SH-SY5Y (cell line): ENCODE data around the gene ADARB2.

Experiments
- GATA2 ChIP-seq: IDR thresholded peaks from 2 replicates; pipeline ENCODE4 v1.6.1; 2011; ENCODE audit warnings: mild to moderate bottlenecking, low read depth, low read length
- GATA3 ChIP-seq: IDR thresholded peaks from 2 replicates; pipeline ENCODE4 v1.6.1; 2011; ENCODE audit warnings: low read depth, mild to moderate bottlenecking, low read length, moderate library complexity

ADARB2 gene

GRCh38 chr10:1571587-1572237 is 165.6 kb downstream of the ADARB2 start:
- TF ChIP-seq GATA2 = no peak
- TF ChIP-seq GATA3 = no peak

- TF ChIP-seq GATA2 = no peak
- no peak for TF ChIP-seq GATA3
These were observed 166.8 kb downstream of the ADARB2 start for GRCh38 chr10:1570416-1571051.

GRCh38 chr10:1569208-1569607 is 168.1 kb downstream of the ADARB2 start:
- TF ChIP-seq GATA2 = no peak
- no peak for TF ChIP-seq GATA3

GRCh38 chr10:1567742-1568495 is 169.4 kb downstream of the ADARB2 start:
- TF ChIP-seq GATA2 (no peak), GATA3 (no peak)

GRCh38 chr10:1567152-1567551 is 170.2 kb downstream of the ADARB2 start:
- TF ChIP-seq GATA3 = no peak
- TF ChIP-seq GATA2 = no peak

GRCh38 chr10:1564791-1565190 is 172.5 kb downstream of the ADARB2 start:
- TF ChIP-seq GATA3 (no peak), GATA2 (no peak)

GRCh38 chr10:1563028-1563427 is 174.3 kb downstream of the ADARB2 start:
- TF ChIP-seq GATA3 (no peak), GATA2 (no peak)

- no peak for TF ChIP-seq GATA2
- TF ChIP-seq GATA3 = no peak
These were observed 175.5 kb downstream of the ADARB2 start for GRCh38 chr10:1561731-1562337.

GRCh38 chr10:1560535-1561192 is 176.7 kb downstream of the ADARB2 start:
- no peak for TF ChIP-seq GATA2
- no peak for TF ChIP-seq GATA3

- TF ChIP-seq GATA3 (no peak), GATA2 (no peak)
These were observed 177.6 kb downstream of the ADARB2 start for GRCh38 chr10:1559761-1560160.

- TF ChIP-seq GATA2 = no peak
These were observed 178.0 kb downstream of the ADARB2 start for GRCh38 chr10:1559311-1559710.

GRCh38 chr10:1558906-1559305 is 178.4 kb downstream of the ADARB2 start:
- TF ChIP-seq GATA3 = no peak
- TF ChIP-seq GATA2 = no peak

GRCh38 chr10:1557081-1557480 is 180.2 kb downstream of the ADARB2 start:
- no peak for TF ChIP-seq GATA2
- no peak for TF ChIP-seq GATA3

GRCh38 chr10:1556496-1556895 is 180.8 kb downstream of the ADARB2 start:
- TF ChIP-seq GATA3 (no peak), GATA2 (no peak)
